Naive thymus-derived CD4-positive, alpha-beta T cell (primary cell): ENCODE results near the gene ZDHHC20. TPM values are rescaled to one million over a fixed set of nuclear protein-coding genes. Genes with fewer than 3 reads are reported as not detected.
"Not testable (repeated sequence)": the region's sequence is repeated elsewhere in the genome, so short reads cannot be mapped to it uniquely, and the experiment has no call there.

ENCODE experiments used
- ATAC-seq: fragments of 150-1000 bp; cut with Tn5 transposase; 2 replicates; pipeline ENCODE4 v1.10.0; 2021; ENCODE audit warnings: mild to moderate bottlenecking, moderate library complexity
- CTCF ChIA-PET: fragments of 350-600 bp; sonication (Branson Sonifier 250); formaldehyde crosslinking; loops from one replicate; lab custom pipeline; 2021; ENCODE audit warnings: antibody characterized with exemption; lab: Charles Lee
- POLR2A ChIA-PET: fragments of 350-600 bp; sonication (Branson Sonifier 250); formaldehyde crosslinking; loops from one replicate; lab custom pipeline; 2021; ENCODE audit warnings: antibody characterized with exemption, inconsistent platforms; lab: Charles Lee
- DNase-seq, 9 donors: peaks; one replicate each; pipeline versions ENCODE4 v3.0.0 to v3.0.0-alpha.2; 2020 to 2022; ENCODE audit warnings: mixed read lengths in 1 of 9
- H3K27ac ChIP-seq: one replicate; pipeline ENCODE4 v1.7.0; 2013; ENCODE audit warnings: mild to moderate bottlenecking, low read depth, low read length, moderate library complexity
- H3K27me3 ChIP-seq, 2 donors: one replicate each; pipeline ENCODE4 v1.7.0; 2013; ENCODE audit warnings: low read length in 2 of 2, mild to moderate bottlenecking in 2 of 2, moderate library complexity in 2 of 2; ENCODE audit not compliant: control insufficient read depth in 2 of 2, insufficient read depth in 2 of 2
- H3K36me3 ChIP-seq, 3 experiments: 1 replicate in 2 of 3; 2 replicates in 1 of 3; pipeline ENCODE4 v1.7.0; 2013; ENCODE audit warnings: low read length in 3 of 3, mild to moderate bottlenecking in 3 of 3, moderate library complexity in 1 of 3; ENCODE audit not compliant: insufficient read depth in 3 of 3, control insufficient read depth in 2 of 3
- H3K4me1 ChIP-seq, 2 donors: one replicate each; pipeline ENCODE4 v1.7.0; 2013; ENCODE audit warnings: low read length in 2 of 2, mild to moderate bottlenecking in 2 of 2, moderate library complexity in 1 of 2; ENCODE audit not compliant: control insufficient read depth in 2 of 2, insufficient read depth in 2 of 2
- H3K4me3 ChIP-seq: 2 replicates; pipeline ENCODE4 v1.7.0; 2013; ENCODE audit warnings: mild to moderate bottlenecking, low read length
- H3K9me3 ChIP-seq, 3 experiments: 1 replicate in 2 of 3; 2 replicates in 1 of 3; pipeline ENCODE4 v1.7.0; 2013; ENCODE audit warnings: low read length in 3 of 3; ENCODE audit not compliant: control insufficient read depth in 2 of 3
- H3K27ac Mint-ChIP-seq, 9 donors: one replicate each; pipeline ENCODE4 v1.8.0; 2020 to 2022; ENCODE audit warnings: mixed read lengths in 9 of 9, mild to moderate bottlenecking in 8 of 9, moderate library complexity in 5 of 9, inconsistent platforms in 2 of 9
- H3K27me3 Mint-ChIP-seq, 5 donors: one replicate each; pipeline ENCODE4 v1.8.0; 2021 to 2022; ENCODE audit warnings: mixed read lengths in 5 of 5, mild to moderate bottlenecking in 1 of 5
- H3K36me3 Mint-ChIP-seq, 5 donors: one replicate each; pipeline ENCODE4 v1.8.0; 2020 to 2022; ENCODE audit warnings: mixed read lengths in 5 of 5, mild to moderate bottlenecking in 3 of 5, inconsistent platforms in 1 of 5
- H3K4me1 Mint-ChIP-seq, 7 donors: one replicate each; pipeline ENCODE4 v1.8.0; 2020 to 2022; ENCODE audit warnings: mixed read lengths in 7 of 7, mild to moderate bottlenecking in 3 of 7, inconsistent platforms in 1 of 7
- H3K4me3 Mint-ChIP-seq, 10 donors: one replicate each; pipeline ENCODE4 v1.8.0; 2020 to 2022; ENCODE audit warnings: mild to moderate bottlenecking in 10 of 10, mixed read lengths in 10 of 10, moderate library complexity in 6 of 10, inconsistent platforms in 2 of 10
- H3K9me3 Mint-ChIP-seq, 11 donors: one replicate each; pipeline ENCODE4 v1.8.0; 2020 to 2022; ENCODE audit warnings: mixed read lengths in 11 of 11, mild to moderate bottlenecking in 4 of 11, inconsistent platforms in 1 of 11, moderate library complexity in 1 of 11
- intact Hi-C, 2 donors: fragments of 100-400 bp; cut with micrococcal nuclease; formaldehyde crosslinking; loops; one replicate each; pipeline ENCODE4 v1.15.1; 2023
- polyA plus RNA-seq, 2 donors: library from polyadenylated mRNA; unstranded; fragments of 300-500 nt; fragmentation: Illumina TruSeq; gene quantifications; one replicate each; pipeline ENCODE4 v1.2.3, GENCODE V29; 2021
- total RNA-seq, 6 experiments: library from RNA in 5 of 6; stranded (reverse) in 5 of 6; gene quantifications; 1 replicate in 5 of 6; 2 replicates in 1 of 6; pipeline ENCODE4 v1.2.3 and lab custom pipeline; 2021 to 2026

ZDHHC20 gene
- total and polyA plus RNA-seq, 7 experiments from 2014 or later = 36.8 to 89.9 (median 71.0) TPM

DNA sequence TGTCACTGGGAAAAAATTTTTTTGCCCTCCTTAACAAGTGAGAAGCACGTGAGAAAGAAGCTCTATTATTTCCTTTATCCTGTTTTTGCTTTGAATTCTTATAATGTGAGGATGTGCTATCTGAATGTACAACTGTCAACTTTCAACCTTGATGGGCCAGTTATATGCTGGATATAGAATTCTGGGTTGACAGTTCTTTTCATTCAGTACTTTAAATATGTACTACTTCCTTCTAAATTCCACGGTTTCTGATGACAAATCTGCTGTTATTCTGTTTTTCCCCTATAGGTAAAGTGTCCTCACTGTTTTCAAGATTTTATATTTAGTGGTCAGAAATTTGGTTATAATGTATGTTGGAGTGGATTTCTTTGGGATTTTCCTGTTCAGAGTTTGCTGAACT, 29.9 kb downstream of the ZDHHC20 start:
- Mint-ChIP-seq H3K4me3 (peak overlapping the region in 1 of 10 donors; percentile 19), H3K4me1 (peaks cover 20 to 50% (median 34%) of the 10 kb centered on the region in 7 donors), H3K9me3 (peaks cover 7 to 50% (median 23%) of the 10 kb centered on the region in 11 donors), H3K27ac (peak overlapping the region in 2 of 9 donors; percentile 12 to 41), H3K27me3 (no peaks in the 10 kb centered on the region), H3K36me3 (peaks cover 13 to 54% (median 47%) of the 10 kb centered on the region in 5 donors)
- no peak for ATAC-seq
- intact Hi-C loops = no loop called here
- H3K27me3 ChIP-seq = no peaks in the 10 kb centered on the region
- no peaks in the 10 kb centered on the region for H3K4me1 ChIP-seq
- no peak overlapping the region for H3K4me3 ChIP-seq
- H3K9me3 ChIP-seq = peaks cover 0 to 18% (median 6%) of the 10 kb centered on the region in 3 experiments
- H3K36me3 ChIP-seq = peaks cover 0 to 4% (median 0%) of the 10 kb centered on the region in 3 experiments
- peak in 1 of 9 donors; percentile 7 for DNase-seq
- ChIA-PET POLR2A (interaction anchor here (1.4 kb wide), 1 partner anchor 30 kb away, joined by 3 read pairs; the partner anchor contains the start of gene ZDHHC20), CTCF (interaction anchor here (0.6 kb wide), 1 partner anchor 1297 kb away, joined by 3 read pairs; no protein-coding TSS in a partner anchor)
- H3K27ac ChIP-seq = no peak overlapping the region

DNA sequence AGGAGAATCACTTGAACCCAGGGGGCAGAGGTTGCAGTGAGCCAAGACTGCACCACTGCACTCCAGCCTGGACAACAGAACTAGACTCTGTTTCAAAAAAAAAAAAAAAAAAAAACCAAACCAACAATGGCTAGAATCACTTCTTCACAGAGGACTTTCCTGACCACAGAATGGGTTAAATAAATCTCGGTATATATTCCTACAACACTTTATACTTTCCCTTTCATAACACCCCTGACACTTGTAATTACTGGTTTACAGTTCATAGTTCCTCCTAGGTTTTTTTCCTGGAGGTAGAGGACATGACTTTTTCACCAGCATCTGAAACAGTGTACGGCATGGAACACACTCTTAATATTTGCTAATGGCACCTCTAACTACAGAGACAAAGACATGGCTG, 31.4 kb downstream of the ZDHHC20 start:
- H3K4me1 ChIP-seq = no peaks in the 10 kb centered on the region
- DNase-seq (no peak), ATAC-seq (no peak)
- no peaks in the 10 kb centered on the region for H3K27me3 ChIP-seq
- H3K27ac ChIP-seq = no peak overlapping the region
- H3K9me3 ChIP-seq = peaks cover 0 to 18% (median 6%) of the 10 kb centered on the region in 3 experiments
- H3K4me1 Mint-ChIP-seq = peaks cover 18 to 52% (median 31%) of the 10 kb centered on the region in 7 donors
- POLR2A ChIA-PET = no interaction called here
- CTCF ChIA-PET = no interaction called here
- H3K27me3 Mint-ChIP-seq = no peaks in the 10 kb centered on the region
- intact Hi-C loops = no loop called here
- H3K36me3 Mint-ChIP-seq = peaks cover 13 to 53% (median 46%) of the 10 kb centered on the region in 5 donors
- peak overlapping the region in 2 of 10 donors; percentile 4 to 9 for H3K4me3 Mint-ChIP-seq
- H3K9me3 Mint-ChIP-seq = peaks cover 7 to 41% (median 23%) of the 10 kb centered on the region in 11 donors
- peaks cover 0 to 4% (median 0%) of the 10 kb centered on the region in 3 experiments for H3K36me3 ChIP-seq
- H3K27ac Mint-ChIP-seq = peak overlapping the region in 1 of 9 donors; percentile 59
- H3K4me3 ChIP-seq = no peak overlapping the region

DNA sequence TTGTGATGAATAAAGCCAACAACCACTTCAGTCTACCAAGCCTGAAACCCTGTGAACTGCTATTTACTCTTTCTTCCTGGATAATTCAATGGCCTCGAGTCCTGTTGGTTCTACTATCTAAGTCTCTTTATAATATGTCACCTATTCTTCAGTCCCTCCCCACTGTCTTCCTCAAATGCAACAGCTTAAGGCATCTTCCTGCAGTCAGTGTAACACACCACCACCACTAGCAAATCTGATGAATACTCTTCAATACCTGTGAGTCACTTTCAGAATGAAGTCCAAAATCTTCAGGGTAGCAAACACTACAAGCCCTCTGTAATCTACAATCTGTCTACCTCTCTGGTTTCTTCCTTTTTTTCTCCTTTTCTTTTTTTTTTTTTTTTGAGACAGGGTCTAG, 32.9 kb downstream of the ZDHHC20 start:
- DNase-seq (no peak), ATAC-seq (peak; percentile 26)
- Mint-ChIP-seq H3K9me3 (peaks cover 7 to 34% (median 21%) of the 10 kb centered on the region in 11 donors), H3K4me3 (peak overlapping the region in 3 of 10 donors; percentile 0 to 24 (median 13)), H3K36me3 (peaks cover 13 to 50% (median 43%) of the 10 kb centered on the region in 5 donors), H3K27ac (peak overlapping the region in 6 of 9 donors; percentile 2 to 74 (median 40)), H3K27me3 (no peaks in the 10 kb centered on the region), H3K4me1 (peaks cover 20 to 59% (median 34%) of the 10 kb centered on the region in 7 donors)
- H3K27ac ChIP-seq = no peak overlapping the region
- H3K36me3 ChIP-seq = peaks cover 0 to 4% (median 0%) of the 10 kb centered on the region in 3 experiments
- peaks cover 0 to 18% (median 6%) of the 10 kb centered on the region in 3 experiments for H3K9me3 ChIP-seq
- H3K4me3 ChIP-seq = no peak overlapping the region
- no peaks in the 10 kb centered on the region for H3K4me1 ChIP-seq
- CTCF ChIA-PET = no interaction called here
- intact Hi-C loops = no loop called here
- POLR2A ChIA-PET = interaction anchor here (0.6 kb wide), 1 partner anchor 86 kb away, joined by 3 read pairs; no protein-coding TSS in a partner anchor
- no peaks in the 10 kb centered on the region for H3K27me3 ChIP-seq

DNA sequence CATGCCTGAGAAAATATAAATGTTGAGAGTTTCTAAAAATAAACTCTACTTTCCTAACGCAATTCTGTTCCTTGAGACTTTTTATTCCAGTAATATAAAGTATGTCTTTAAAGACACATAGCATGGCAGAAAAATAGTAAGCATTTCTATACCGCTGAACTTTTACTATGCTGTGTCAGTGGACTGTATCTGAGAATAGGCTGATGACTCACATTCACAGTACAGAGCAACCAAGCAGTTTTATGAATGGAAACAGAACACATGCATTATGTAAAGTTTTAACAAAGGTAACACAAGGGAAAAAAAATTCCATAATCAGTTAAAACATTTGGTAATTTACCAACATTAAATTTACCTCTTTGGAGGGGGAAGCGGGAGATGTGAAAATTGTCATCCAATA, 38.4 kb downstream of the ZDHHC20 start:
- no peaks in the 10 kb centered on the region for H3K27me3 ChIP-seq
- Mint-ChIP-seq H3K4me3 (no peak overlapping the region), H3K27ac (peak overlapping the region in 1 of 9 donors; percentile 41), H3K4me1 (peaks cover 2 to 25% (median 19%) of the 10 kb centered on the region in 7 donors), H3K9me3 (no peaks in the 10 kb centered on the region), H3K36me3 (peaks cover 0 to 26% (median 13%) of the 10 kb centered on the region in 5 donors), H3K27me3 (no peaks in the 10 kb centered on the region)
- peaks cover 0 to 5% (median 0%) of the 10 kb centered on the region in 3 experiments for H3K36me3 ChIP-seq
- POLR2A ChIA-PET = no interaction called here
- DNase-seq (no peak), ATAC-seq (no peak)
- no peak overlapping the region for H3K4me3 ChIP-seq
- intact Hi-C loops = loop anchor here in 1 of 2 donors (5.0 kb wide), 1 partner anchor 37 kb away; the partner anchor contains the start of gene ZDHHC20
- H3K27ac ChIP-seq = no peak overlapping the region
- CTCF ChIA-PET = no interaction called here
- no peaks in the 10 kb centered on the region for H3K9me3 ChIP-seq
- no peaks in the 10 kb centered on the region for H3K4me1 ChIP-seq

DNA sequence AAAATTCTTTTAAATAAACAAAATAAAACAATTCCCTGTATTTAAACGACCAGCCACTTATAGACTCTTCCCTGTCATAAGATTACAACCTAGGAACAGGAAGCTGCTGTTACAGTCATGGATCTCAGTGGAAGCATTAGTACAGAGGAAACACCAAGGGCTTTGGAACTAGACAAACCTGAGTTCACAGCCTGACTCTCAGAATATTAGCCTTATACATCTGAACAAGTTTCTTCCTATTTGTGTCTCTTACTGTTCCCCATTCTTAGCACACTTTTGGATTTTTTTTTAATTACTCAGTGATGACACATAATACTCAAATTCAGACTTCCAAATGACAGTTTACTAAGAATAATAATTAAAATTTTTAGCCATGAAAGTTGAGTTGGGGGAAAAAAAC, 46.1 kb downstream of the ZDHHC20 start:
- H3K9me3 Mint-ChIP-seq = peaks cover 0 to 15% (median 3%) of the 10 kb centered on the region in 11 donors
- ATAC-seq = no peak
- Histone ChIP-seq H3K27ac (no peak overlapping the region), H3K4me1 (no peaks in the 10 kb centered on the region), H3K4me3 (no peak overlapping the region), H3K9me3 (no peaks in the 10 kb centered on the region), H3K36me3 (peaks cover 8 to 34% (median 10%) of the 10 kb centered on the region in 3 experiments), H3K27me3 (no peaks in the 10 kb centered on the region)
- CTCF ChIA-PET = no interaction called here
- intact Hi-C loops = no loop called here
- H3K4me1 Mint-ChIP-seq = peaks cover 0 to 14% (median 5%) of the 10 kb centered on the region in 7 donors
- H3K27ac Mint-ChIP-seq = peak overlapping the region in 1 of 9 donors; percentile 25
- DNase-seq = no peak
- POLR2A ChIA-PET = no interaction called here
- H3K27me3 Mint-ChIP-seq = no peaks in the 10 kb centered on the region
- H3K4me3 Mint-ChIP-seq = no peak overlapping the region
- H3K36me3 Mint-ChIP-seq = peaks cover 25 to 57% (median 43%) of the 10 kb centered on the region in 5 donors

DNA sequence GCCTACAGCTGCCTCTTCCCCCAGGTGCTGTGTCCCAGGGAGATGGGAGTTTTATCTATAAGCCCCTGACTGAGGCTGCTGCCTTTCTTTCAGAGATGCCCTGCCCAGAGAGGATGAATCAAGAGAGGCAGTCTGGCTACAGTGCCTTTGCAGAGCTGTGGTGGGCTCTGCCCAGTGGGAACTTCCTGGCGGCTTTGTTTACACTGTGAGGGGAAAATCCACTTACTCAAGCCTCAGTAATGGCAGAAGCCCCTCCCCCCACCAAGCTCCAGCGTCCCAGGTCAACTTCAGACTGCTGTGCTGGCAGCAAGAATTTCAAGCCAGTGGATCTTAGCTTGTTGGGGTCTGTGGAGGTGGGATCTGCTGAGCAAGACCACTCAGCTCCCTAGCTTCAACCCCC, 48.6 kb downstream of the ZDHHC20 start:
- peaks cover 0 to 35% (median 10%) of the 10 kb centered on the region in 11 donors for H3K9me3 Mint-ChIP-seq
- intact Hi-C loops, H3K4me1 ChIP-seq, H3K27me3 ChIP-seq, H3K27me3 Mint-ChIP-seq, H3K27ac ChIP-seq, H3K4me3 ChIP-seq, POLR2A ChIA-PET, DNase-seq, H3K4me3 Mint-ChIP-seq, CTCF ChIA-PET, H3K9me3 ChIP-seq, ATAC-seq: not testable (repeated sequence)
- peak overlapping the region in 4 of 9 donors; percentile 8 to 81 (median 20) for H3K27ac Mint-ChIP-seq
- peaks cover 0 to 14% (median 2%) of the 10 kb centered on the region in 7 donors for H3K4me1 Mint-ChIP-seq
- peaks cover 8 to 34% (median 10%) of the 10 kb centered on the region in 3 experiments for H3K36me3 ChIP-seq
- H3K36me3 Mint-ChIP-seq = peaks cover 25 to 74% (median 54%) of the 10 kb centered on the region in 5 donors
